ENCODE results near the gene EFNA5. TPM values are rescaled to one million over a fixed set of nuclear protein-coding genes. Genes with fewer than 3 reads are reported as not detected.

Gene EFNA5
- polyA plus RNA-seq, 1 of the 3 experiments (the other 2 are of a cell fraction): 0.81 TPM

DNA sequence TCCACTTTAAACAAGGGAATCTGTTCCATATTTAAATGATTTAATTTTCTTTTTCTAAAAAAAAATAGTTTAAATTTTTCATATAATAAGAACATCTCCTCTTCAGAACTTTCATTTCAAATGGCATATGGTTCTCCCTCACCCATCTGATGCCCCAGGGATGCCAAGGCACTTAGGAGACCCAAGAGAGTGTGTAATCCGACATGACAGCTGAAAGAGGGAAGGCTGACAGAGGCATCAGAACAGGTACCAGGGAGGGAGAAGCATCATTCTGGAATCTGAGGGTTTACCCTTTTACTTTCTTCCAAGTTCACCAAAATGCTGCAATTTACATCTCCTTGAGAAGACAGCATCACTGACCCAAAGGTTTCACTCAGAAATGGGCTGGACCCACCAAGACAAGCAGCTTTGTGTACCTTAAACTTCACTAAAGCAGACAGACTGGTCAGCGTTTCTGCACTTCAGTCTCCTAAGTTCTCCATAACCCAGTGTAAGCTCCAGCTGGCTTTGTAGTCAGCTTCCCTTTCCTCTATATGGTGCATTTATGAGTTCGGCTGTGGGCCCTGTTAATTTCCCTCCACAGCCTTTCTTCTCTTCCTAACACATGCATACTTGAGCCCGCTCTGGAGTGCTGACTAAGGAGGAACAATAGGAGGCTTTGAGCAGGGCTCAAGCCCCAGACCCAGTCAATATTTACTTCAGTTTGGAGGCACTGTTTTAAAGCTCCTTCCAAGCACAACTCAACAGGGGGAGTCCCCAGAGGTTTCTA lies 17.7 kb downstream of the EFNA5 start:
- TF ChIP-seq POLR2AphosphoS5 (IDR thresholded peaks at IDR 0.05; ENCODE audit: low read depth, low read length) (no peak), TEAD4 (IDR thresholded peaks at IDR 0.05; ENCODE audit: borderline replicate concordance, insufficient read depth) (no peak), FOXJ3 (CRISPR knock-in tag; IDR thresholded peaks at IDR 0.05) (no peak), MAX (IDR thresholded peaks at IDR 0.05; ENCODE audit: low read depth) (no peak), TAF1 (IDR thresholded peaks at IDR 0.05; ENCODE audit: borderline replicate concordance, low read depth, low read length) (no peak), ELF1 (IDR thresholded peaks at IDR 0.05) (no peak)
- TF ChIP-seq, protein P1, sequence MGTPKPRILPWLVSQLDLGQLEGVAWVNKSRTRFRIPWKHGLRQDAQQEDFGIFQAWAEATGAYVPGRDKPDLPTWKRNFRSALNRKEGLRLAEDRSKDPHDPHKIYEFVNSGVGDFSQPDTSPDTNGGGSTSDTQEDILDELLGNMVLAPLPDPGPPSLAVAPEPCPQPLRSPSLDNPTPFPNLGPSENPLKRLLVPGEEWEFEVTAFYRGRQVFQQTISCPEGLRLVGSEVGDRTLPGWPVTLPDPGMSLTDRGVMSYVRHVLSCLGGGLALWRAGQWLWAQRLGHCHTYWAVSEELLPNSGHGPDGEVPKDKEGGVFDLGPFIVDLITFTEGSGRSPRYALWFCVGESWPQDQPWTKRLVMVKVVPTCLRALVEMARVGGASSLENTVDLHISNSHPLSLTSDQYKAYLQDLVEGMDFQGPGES (IDR thresholded peaks at IDR 0.05; ENCODE audit: low read depth, low read length): no peak
- CTCF ChIA-PET: interaction anchor here (1.0 to 1.2 kb wide), 2 partner anchors 9 to 17 kb away, joined by 3 to 4 read pairs; no protein-coding TSS in a partner anchor
- H4K20me1 ChIP-seq (ENCODE audit: insufficient read depth): no peaks in the 10 kb centered on the region
- H3K79me2 ChIP-seq (ENCODE audit: insufficient read depth): no peaks in the 10 kb centered on the region
- H3K27me3 ChIP-seq (ENCODE audit: insufficient read depth): no peaks in the 10 kb centered on the region
- no peak overlapping the region for H2AFZ ChIP-seq (ENCODE audit: low read depth)
- no peak overlapping the region for H3K27ac ChIP-seq (ENCODE audit: low read depth in 2 of 2, low read length in 1 of 2)
- peaks cover 0 to 4% of the 10 kb centered on the region in 2 experiments; a peak in 2 of 4 replicates for H3K4me1 ChIP-seq (ENCODE audit: control insufficient read depth in 1 of 2, insufficient read depth in 2 of 2, low read depth in 1 of 2, low read length in 1 of 2)
- no peaks in the 10 kb centered on the region for H3K9me3 ChIP-seq
- no peaks in the 10 kb centered on the region for H3K9me2 ChIP-seq
- H3K9ac ChIP-seq: no peak overlapping the region
- WGBS (ENCODE audit: low lambda C conversion rate): 92% methylated on average over 4 of the region's 4 CpGs
- no peak overlapping the region for H3K4me2 ChIP-seq
- POLR2A ChIA-PET: no interaction called here
- H3F3A ChIP-seq (replicated peaks; ENCODE audit: insufficient read depth): no peaks in the 10 kb centered on the region
- no peaks in the 10 kb centered on the region for H3K36me3 ChIP-seq (replicated peaks in 1 of 2; ENCODE audit: control insufficient read depth in 1 of 2, insufficient read depth in 2 of 2, low read length in 1 of 2)
- DNase-seq: no peak
- H3K4me3 ChIP-seq (ENCODE audit: low read depth in 2 of 2, low read length in 1 of 2): no peak overlapping the region

DNA sequence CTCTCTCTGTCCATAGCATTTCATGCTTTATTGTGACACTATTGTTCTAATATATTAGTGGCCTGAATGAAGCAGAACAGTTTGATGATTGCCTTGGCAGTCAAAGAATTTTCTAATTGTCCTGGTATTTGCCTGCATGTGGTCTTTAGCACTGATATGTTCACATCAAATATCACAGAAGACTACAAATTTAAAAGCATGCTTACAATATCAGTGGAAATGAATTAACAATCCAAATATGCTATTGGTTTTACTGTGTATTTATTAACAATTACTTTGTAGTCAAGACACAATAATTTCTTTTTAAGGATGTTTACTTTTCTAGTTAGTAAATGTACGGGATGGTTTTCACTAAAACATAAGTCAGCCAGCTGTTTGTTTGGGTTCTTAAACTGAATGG lies 18.3 kb downstream of the EFNA5 start:
- Histone ChIP-seq H3K79me2 (ENCODE audit: insufficient read depth) (no peaks in the 10 kb centered on the region), H3K27ac (ENCODE audit: low read depth in 2 of 2, low read length in 1 of 2) (no peak overlapping the region), H2AFZ (ENCODE audit: low read depth) (no peak overlapping the region), H3K4me1 (ENCODE audit: control insufficient read depth in 1 of 2, insufficient read depth in 2 of 2, low read depth in 1 of 2, low read length in 1 of 2) (peaks cover 0 to 7% of the 10 kb centered on the region in 2 experiments; a peak in 2 of 4 replicates), H3K4me3 (ENCODE audit: low read depth in 2 of 2, low read length in 1 of 2) (no peak overlapping the region), H3K4me2 (no peak overlapping the region), H3K9me3 (no peaks in the 10 kb centered on the region), H3F3A (replicated peaks; ENCODE audit: insufficient read depth) (no peaks in the 10 kb centered on the region), H3K9me2 (no peaks in the 10 kb centered on the region), H3K9ac (no peak overlapping the region), H3K36me3 (replicated peaks in 1 of 2; ENCODE audit: control insufficient read depth in 1 of 2, insufficient read depth in 2 of 2, low read length in 1 of 2) (no peaks in the 10 kb centered on the region), H4K20me1 (ENCODE audit: insufficient read depth) (no peaks in the 10 kb centered on the region), H3K27me3 (ENCODE audit: insufficient read depth) (no peaks in the 10 kb centered on the region)
- WGBS (ENCODE audit: low lambda C conversion rate): 79% methylated on average over 1 of the region's 1 CpG
- ChIA-PET CTCF (interaction anchor here (1.2 kb wide), 1 partner anchor 9 kb away, joined by 4 read pairs; no protein-coding TSS in a partner anchor), POLR2A (no interaction called here)
- DNase-seq: no peak
- TF ChIP-seq RFX5 (IDR thresholded peaks at IDR 0.05; ENCODE audit: low read length) (no peak), MXI1 (IDR thresholded peaks at IDR 0.05; ENCODE audit: low read depth, low read length) (no peak), FOXM1 (IDR thresholded peaks at IDR 0.05; ENCODE audit: low read depth) (no peak), YY1 (IDR thresholded peaks at IDR 0.05; ENCODE audit: low read depth) (no peak), EZH2phosphoT487 (IDR thresholded peaks at IDR 0.05; ENCODE audit: borderline replicate concordance, low read depth) (no peak), MEF2A (IDR thresholded peaks at IDR 0.05; ENCODE audit: borderline replicate concordance, low read depth) (no peak), EP300 (IDR thresholded peaks at IDR 0.05; ENCODE audit: borderline replicate concordance in 1 of 2, low read depth in 1 of 2, low read length in 1 of 2) (no peak), PBX3 (IDR thresholded peaks at IDR 0.05) (no peak), JUND (IDR thresholded peaks at IDR 0.05) (no peak), GATA2 (CRISPR knock-in tag; IDR thresholded peaks at IDR 0.05) (no peak), FOSL2 (IDR thresholded peaks at IDR 0.05; ENCODE audit: borderline replicate concordance, low read depth) (no peak), FOXJ3 (CRISPR knock-in tag; IDR thresholded peaks at IDR 0.05) (no peak), USF1 (IDR thresholded peaks at IDR 0.05; ENCODE audit: borderline replicate concordance, low read depth) (no peak)
- TF ChIP-seq, protein P2, sequence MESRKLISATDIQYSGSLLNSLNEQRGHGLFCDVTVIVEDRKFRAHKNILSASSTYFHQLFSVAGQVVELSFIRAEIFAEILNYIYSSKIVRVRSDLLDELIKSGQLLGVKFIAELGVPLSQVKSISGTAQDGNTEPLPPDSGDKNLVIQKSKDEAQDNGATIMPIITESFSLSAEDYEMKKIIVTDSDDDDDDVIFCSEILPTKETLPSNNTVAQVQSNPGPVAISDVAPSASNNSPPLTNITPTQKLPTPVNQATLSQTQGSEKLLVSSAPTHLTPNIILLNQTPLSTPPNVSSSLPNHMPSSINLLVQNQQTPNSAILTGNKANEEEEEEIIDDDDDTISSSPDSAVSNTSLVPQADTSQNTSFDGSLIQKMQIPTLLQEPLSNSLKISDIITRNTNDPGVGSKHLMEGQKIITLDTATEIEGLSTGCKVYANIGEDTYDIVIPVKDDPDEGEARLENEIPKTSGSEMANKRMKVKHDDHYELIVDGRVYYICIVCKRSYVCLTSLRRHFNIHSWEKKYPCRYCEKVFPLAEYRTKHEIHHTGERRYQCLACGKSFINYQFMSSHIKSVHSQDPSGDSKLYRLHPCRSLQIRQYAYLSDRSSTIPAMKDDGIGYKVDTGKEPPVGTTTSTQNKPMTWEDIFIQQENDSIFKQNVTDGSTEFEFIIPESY (IDR thresholded peaks at IDR 0.05; ENCODE audit: borderline replicate concordance, low read depth): no peak

Measured in SK-N-SH (cell line).